Glomerular visceral epithelial cell (primary cell): ENCODE results near the gene ULBP3.
A peak's percentile ranks its signal among the peaks of the same experiment; 100 is the strongest.
"Not testable (repeated sequence)": the region's sequence is repeated elsewhere in the genome, so short reads cannot be mapped to it uniquely, and the experiment has no call there.

Experiments used
- DNase-seq: peaks from one replicate; pipeline ENCODE4 v3.0.0-alpha.2; 2016; ENCODE audit errors: extremely low spot score

Gene ULBP3

DNA sequence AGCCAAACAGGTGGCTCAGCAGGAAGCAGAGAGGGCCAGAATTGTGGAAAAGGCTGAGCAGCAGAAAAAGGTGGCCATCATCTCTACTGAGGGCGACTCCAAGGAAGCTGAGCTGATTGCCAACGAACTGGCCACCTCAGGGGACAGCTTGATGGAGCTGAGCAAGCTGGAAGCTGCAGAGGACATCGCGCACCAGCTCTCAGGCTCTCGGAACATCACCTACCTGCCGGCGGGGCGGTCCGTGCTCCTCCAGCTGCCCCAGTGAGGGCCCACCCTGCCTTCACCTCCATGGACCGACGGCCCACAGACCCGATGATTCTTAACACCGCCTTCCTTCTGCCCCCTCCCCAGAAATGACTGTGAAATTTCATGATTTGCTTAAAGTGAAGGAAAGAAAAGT, 25.8 kb downstream of the ULBP3 start:
- no peak for DNase-seq

DNA sequence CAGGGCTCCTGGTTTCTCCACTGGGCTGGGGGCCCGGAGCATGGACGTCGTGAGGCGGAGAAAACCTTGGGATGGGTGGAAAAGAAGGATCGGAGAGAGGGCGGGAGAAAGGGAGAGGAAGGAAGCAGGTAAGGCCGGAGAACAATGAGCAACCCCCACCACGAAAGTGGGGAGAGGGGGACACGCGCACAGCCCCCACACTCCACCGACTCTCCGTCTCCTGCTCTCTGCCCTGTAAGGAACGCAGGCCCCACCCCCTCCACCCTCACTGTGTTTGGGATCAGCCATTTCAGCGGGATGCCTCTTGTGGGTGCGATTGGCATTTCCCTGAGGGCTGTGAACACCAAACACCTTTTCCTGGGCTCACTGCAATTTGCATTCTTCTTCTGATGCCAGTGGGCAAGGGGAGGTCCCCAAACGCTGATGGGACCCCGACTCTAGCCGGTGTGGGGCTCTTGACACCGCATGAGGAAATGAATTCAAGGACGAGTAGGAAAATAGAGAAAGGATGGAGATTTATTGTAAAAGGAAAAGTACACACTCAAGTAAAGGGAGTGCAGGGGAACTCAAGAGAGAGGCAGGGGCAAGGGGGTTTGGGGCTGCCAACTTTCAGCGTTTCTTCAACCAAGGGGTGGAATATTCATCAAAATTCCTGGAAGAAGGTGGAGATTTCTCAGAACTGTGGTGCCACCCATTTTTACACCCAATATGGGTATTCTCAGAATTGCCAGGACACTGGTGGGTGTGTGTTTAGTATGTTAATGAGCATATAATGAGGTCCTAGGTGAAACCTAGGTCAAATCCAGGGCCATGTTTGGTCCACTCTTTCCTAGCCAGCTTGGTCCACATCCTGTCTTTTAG, 30.5 kb downstream of the ULBP3 start:
- no peak for DNase-seq

DNA sequence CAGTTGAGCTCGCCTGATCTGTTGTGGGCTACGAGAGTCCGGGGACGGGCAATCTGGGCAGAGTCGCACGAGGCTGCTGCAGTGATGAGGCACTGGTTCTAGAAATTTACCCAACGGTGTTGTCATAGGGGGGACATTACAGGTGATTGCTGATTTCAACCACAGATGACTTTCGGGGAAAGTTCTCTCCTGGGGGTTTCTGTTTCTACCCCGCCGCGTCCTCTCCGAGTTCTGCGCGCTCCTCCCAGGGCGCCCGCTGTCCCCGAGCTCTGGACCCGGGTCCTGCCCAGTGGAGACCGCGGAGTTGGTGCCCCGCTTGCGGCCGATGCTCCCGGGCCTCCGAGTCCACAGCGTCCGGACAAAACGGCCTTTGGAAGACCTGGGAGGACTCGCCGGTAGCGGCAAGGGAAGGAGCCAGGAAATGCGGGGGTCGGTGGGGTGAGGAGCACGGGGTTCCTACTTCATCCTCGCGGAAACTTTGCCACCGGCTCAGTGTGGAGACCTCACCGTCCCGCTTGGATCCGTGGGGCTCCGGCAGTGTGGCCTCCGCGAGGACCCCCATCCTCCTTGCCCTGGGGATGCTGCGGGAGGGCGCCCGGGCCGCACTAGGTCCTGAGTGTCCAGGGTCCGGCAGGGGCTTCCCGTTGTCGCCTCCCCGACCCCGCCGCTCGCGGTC, 31.3 kb downstream of the ULBP3 start:
- DNase-seq: no peak

DNA sequence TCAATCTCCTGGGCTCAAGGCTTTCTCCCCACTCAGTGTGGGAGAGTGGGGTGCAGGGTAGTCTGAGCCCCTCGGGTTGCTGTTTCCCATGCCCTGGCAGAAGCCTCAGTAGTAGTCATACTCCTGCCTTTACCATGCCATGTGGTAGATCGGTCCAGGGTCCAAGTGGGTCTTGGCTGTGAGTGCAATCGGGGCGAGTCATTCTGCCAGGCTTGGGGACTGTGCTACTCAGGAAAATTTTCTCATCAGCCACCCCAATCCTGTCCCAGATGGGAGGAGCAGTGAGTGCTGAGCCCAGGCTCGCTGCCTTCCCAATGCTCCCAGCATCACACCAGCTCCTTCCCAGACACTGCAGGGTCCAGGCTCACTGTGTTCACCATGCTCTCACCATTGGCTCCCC, 32.8 kb downstream of the ULBP3 start:
- no peak for DNase-seq

DNA sequence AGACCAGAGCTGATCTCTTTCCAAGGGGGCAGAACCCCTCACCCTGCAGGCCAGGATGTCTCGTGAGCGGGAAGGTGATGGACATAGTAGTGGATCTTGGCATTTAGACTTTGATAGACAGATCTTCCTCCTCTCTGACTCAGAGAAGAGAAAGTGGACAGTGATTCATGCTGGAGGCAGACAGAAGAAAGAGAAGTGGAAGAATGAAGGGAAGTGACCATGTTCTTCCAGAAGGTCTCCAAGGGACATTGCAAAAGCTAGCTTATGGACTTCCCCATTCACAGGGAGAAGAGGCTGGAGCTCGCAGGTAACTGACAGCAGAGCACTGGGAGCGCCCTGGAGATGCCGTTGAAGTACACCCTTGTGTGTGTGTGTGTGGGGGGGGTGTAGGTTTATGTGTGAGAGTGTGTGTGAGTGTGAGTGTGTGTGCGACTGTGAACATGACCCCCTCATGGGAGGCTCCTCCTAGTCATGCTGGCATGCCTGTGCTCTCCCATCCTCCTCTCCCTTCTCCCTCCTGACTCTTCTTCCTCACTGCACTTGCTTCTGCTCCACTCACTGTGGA, 35.6 kb downstream of the ULBP3 start:
- no peak for DNase-seq

DNA sequence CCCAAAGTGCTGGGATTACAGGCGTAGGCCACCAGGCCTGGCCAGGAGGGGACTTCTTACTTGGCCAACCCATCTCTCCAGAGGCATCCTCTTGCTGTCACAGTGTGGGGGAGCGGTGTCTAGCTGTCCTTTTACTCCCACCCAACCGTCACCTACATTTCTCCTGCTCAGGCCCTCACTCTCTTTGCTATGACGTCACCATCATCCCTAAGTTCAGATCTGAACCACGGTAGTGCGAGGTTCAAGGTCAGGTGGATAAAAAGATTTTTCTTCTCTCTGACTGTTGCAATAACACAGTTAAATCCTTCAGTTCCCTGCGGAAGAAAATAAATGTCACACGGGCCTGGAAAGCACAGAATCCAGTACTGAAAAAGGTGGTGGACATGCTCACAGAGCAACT, 36.3 kb downstream of the ULBP3 start:
- no peak for DNase-seq

DNA sequence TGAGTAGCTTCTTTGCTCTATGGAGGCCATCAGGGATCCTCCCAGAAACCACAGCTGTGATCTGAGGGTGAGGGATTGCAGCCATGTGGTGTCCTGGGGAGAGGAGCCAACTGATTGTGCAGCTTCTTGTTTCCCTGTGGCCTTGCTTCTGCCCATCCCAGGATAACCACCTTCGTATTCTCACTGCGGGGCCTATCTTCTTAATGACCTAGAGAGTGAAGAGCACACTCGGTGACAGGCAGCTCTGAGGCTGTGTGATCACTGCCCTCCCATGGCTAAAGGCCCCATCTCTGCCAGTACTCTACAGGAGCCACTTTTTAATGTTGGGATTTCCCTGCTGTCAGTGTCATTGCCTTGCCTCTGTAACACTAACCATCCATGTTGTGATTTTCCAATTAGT, 38.3 kb downstream of the ULBP3 start:
- DNase-seq: no peak

DNA sequence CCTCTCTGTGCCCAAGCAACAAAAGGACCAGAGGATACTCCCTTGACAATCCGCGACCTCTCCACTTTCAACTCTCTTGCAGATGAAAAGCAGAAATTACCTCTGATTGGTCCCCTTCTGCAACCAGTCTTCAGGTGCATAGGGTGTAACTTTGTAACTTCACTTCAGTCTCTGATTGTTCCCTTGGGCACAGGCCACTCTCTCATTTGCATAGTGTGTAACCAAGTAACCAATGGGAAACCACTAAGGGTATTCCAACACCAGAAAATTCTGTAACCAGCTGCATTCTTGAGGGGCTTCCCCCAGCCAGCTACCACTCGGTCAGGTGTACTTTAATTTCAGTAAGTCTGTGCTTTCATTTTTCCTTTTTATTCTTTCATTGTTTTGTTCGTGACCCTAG, 39.2 kb downstream of the ULBP3 start:
- DNase-seq: no peak

DNA sequence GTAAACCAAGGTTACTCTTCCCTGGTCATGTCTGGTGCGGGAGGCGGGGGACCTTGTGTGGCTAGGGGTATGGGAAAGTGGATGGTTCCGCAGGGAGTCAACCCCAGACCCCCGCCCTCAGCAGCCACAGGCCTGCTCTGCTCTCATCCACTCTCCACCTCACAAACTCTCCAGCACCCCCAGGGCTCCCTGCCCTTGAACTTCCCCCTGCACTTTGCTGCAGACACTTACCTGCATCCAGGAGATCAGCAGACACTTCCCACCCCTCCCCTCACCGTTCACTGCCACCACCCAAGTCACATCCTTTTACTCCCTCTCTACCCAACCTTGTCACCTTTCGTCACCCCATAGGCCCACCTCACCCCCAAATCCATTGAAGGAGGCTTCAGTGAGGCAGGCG, 39.6 kb downstream of the ULBP3 start:
- DNase-seq: no peak

DNA sequence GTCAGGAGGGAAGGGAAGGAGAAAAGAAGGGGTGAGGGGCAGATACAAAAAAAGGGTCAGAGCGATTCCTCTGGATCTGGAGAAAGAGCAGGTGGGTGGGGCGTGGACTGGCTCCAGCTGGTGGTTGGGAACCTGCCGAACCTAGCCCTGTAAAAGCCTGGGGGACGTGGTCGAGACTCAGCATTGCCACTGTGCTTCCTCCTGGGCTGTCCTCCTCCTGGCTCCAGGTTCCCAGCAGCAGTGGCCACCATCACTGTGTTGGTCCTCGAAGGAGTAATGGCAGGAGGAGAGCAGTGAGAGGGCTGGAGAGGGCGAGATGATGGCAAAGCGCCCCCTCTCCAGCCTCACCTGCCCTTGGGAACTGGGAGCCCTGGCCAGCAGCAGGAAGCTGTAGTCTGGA, 40.1 kb downstream of the ULBP3 start:
- DNase-seq: no peak

DNA sequence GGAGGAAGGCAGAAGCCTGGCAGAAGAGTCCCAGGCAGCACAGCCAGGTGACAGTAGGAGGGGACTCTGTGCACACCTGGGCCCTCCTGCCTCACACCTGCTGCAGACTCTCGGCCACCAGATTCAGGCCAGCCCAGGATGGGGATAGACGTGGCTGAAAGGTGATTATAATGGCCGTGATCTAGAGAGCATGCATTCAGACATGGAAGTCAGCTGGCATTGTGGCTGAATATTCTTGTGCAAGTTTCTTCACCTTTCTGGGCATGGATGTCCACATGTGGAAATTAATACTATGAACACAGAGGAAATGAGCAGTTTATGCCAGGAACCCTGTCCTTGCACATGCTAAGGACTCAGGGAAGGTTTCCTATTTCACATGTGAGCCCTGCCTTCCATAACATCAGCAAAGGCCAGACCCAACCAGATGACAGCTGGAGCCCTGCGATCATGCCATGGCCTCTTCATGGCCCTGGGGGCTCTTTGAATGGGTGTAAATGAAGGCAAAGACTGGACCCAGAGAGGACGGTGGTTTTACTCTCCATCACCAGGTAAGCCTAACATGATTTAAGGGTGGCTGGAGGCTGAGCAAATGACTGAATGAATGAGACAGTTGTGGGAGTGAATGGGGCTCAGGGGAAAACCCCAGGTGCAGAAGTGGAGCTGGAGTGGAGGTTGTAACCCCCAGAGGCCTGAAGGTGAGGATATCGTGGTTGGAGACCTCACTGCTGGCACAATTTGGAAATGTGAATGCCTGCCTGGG, 40.9 kb downstream of the ULBP3 start:
- DNase-seq: no peak

DNA sequence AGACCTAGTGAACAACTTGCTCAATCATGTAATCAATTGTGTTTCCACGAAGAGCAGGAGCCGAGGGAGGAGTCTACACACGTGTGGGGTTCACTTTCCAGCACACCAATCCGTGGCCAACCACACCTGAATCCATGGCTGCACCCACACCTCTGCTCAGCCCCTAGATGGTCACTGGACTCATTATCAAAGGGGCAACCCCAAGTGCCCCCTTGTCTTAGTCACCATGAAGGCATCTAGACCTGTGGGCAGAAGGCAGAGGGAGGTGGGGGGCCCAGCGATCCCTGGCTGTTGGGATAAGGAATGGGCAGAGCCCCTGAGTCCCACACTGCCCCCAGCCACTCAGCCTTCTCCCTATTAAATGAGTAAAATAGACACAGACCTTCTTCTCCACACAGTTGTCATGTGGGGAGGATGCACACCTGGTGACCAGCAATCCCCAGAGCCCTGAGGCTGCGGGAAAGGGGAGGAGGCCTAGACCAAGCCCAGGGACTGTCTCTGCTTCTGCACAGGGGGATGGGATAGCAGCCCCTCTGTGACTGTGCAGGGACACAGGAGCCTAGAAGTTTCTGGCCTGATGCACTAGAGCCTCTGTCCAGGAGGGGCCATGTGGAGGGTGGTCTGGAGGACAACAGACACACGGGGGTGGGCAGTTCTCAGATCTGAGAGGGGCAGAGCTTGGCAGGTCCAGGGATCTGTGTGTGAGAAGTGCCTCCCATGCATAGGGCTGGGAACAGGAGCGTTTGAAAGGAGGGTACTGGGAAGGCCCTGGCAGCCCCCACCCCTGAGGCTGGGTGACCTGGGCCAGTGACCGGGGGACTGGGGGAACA, 41.7 kb downstream of the ULBP3 start:
- no peak for DNase-seq

DNA sequence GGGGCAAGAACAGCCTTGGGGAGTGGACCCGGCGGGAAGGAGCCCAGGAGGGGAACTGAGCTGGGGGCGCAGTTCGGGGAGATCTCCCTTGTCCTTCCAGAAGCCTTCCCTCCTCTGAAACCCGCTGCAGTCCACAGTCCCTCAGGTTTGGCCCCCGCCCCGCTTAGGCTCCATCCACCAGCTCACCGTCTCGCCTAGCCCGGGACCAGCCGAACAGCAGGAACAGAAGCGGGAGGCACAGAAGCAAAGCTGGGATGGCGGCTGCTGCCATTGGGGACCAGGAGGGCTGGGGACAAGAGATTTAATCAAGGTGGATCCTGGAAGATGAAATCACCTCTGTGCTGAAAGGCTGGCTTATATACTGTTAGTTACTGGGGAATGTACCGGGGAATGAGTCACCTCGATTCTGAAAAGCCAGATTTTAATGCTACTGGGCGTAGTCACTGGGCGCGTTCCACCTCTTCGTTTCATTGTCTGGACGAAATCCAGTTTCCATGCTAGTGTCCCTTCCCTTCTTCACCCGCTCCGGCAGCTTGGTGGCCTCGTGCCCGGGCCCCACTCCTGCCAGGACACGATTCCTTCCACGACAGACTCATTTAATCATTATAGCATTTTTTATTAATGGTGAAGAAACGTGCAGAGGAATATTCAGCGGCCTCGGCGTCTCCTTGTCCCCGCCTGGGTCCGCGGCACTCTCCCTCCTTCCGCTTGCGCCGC, 43.6 kb downstream of the ULBP3 start, which contains the start of gene RAET1L:
TSS of gene RAET1L (minus strand) at position 332 of the 717 bp plus-strand sequence. CDS start at position 271, 61 bp downstream.
- DNase-seq: peak; percentile 62

DNA sequence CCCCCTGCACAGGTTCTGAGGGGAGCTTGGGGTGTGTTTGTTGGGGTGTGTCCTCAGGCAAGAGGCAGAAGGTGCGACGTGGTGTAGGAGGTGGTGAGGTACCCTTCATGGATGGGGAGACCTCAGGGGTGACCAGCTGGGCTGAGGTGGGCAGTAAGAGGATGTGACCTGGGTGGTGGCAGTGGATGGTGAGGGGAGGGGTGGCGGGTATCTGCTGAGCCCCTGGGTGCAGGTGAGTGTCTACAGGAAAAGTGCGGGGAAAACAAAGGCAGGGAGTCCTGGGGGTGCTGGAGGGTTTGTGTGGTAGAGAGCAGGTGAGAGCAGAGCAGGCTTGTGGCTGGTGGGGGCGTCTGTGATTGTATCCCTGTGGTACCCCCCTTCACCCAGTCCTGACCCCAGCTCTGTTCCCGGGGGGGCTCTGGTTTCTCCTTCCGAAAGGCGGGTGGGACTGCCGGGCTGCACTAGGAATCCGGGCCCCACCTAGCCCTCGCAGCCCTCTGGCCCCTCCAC, 44.2 kb downstream of the ULBP3 start:
- no peak for DNase-seq

DNA sequence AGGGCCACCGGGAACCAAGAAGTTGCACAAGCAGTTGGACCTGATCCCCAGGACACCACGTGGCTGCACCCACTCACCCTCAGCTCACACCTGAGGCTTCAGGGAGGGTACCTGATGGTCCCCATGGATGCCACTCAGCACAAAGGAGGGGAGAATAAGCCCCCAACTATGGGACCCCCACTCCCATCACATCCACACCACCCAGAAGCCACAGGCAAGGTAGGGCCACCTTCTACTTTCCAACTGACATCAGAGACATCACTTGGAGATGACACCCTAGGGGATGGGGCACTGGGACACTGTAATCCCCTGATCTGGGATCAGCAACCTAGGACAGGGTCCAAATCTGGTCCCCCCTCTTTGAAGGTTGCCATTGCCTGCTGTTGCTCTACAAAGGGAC, 44.9 kb downstream of the ULBP3 start:
- not testable (repeated sequence) for DNase-seq

DNA sequence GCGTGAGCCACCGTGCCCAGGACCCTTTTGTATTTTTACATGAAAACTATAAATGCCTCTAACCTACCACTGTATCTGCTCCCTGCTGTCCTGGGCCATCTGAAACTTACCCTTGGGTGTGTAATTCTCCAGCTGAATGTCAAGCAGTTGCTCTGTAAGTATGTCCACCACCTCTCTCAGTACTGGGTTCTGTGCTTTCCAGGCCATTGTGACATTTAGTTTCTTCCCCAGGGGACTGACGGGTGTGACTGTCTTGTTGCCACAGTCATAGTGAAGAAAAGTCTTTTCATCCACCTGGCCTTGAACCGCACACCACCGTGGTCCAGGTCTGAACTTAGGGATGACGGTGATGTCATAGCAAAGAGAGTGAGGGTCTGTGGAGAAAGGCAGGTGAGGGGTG, 47.1 kb downstream of the ULBP3 start:
- not testable (repeated sequence) for DNase-seq

DNA sequence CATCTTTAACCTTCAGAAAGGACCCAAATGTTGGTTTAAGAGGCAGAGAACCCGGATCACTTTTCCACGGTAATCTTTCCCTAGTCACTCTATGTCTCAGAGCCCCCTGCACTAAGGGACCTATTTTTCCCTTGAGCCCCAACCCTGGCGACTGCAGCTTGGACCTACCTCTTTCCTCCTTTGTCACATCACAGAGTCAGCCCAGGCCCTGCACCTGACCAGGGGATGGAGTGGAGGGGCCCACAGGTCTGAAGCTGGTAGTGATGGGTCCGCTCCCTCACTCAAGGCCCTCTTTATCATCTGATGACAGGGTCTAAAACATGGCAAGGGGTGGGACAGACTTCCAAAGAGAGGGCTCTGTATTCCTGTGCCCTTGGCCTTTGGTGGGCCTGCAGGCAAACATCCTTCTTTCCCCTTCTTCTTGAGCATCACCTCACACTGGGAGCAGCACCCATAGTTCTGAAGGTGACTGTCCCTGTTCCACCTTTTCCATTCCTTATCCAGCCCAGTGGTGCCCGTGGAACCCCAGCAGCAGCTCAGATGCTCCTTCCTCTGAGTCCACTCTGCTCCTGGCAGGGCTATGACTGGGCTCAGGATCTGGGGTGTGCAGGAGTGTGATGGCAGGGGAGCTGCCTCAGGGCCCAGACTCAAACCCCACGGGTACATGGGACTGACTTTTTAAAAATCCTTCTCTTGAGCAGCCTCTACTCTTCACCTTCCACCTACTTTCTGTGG, 49.9 kb downstream of the ULBP3 start:
- DNase-seq: no peak

DNA sequence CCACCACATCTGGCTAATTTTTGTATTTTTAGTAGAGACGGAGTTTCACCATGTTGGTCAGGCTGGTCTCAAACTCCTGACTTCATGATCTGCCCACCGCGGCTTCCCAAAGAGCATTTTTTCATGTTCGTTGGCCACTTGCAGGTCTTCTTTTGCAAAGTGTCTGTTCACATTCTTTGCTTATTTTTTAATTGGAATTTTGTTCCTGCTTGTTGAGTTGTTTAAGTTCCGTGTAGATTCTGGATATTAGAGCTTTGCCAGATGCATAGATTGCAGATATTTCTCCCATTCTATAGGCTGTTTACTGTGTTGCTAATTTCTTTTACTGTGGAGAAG, 51.8 kb downstream of the ULBP3 start:
- DNase-seq: not testable (repeated sequence)

DNA sequence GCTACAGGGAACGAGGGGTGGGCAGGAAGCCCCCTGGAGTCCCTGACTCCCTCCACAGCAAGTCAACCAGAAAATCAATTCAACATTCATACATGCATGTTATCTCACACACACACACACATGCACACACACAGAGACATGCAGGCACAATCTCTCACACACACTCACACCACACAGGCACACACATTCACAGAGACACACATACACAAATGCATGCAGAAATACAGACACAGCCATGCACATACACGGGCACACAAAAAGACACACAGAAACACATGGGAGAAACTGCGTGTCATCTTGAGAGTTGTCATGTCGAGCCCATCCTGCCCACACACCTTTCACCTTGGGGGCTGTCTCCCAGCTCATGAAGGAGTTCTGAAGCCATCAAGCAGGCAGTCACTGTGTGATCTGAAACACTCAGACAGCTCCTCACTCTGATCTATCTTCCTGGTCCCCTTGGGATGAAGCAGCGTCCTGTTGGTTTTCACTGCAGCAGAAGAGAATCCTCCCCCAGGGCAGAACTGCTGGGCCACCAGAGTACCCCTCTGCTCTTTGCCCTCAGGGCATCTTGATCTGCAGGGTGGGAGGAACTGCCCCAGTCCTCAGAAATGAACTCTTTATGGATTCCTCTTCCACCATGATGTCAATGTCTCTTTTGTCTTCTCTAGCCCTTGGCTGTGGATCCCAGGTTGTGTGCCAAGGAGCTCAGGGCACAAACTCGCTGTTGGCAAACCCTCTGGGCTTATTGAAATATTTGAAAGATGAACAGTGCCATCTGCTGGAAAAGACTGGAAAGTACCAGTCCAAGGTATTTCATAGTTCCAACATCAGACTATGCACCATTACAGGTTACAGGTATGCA, 52.4 kb downstream of the ULBP3 start:
- DNase-seq: peak; percentile 67
